ENCODE data around the gene LIFR.

DNA sequence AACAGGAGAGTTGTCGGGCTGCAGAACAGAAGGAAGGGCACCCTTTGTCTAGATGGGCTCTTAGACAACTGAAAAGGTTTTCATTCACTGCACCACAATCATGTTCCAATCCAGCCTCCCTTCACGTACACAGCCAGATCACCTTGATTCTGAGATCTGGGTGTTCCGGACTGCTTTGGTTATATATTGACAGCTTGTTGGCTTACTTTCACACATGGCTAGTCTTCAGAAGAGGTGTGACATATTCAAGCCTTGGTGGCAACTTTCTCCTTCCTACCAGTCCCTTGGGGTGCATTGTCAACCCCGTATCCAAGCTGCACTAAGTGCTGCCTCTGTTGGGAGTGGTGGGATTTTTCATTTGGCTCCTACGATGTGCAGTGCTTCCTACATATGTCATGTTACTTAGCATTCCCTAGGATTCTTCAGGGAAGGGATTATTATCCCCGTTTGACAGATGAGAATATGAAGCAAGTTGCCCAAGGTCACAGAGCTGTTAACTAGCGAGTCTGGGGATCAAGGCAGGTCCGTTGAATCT lies 100.6 kb downstream of the LIFR start:
- TF ChIP-seq JUN (IDR thresholded peaks at IDR 0.05) (no peak), POLR2A (IDR thresholded peaks at IDR 0.05; ENCODE audit: low read length) (no peak), CHD2 (IDR thresholded peaks at IDR 0.05; ENCODE audit: low read length, partially characterized antibody) (no peak), RAD21 (conservative IDR thresholded peaks at IDR 0.05 in 1 of 2, IDR thresholded peaks at IDR 0.05 in 1 of 2) (no peak), ZC3H11A (IDR thresholded peaks at IDR 0.05) (no peak), EP300 (IDR thresholded peaks at IDR 0.05) (no peak)
- TF ChIP-seq, protein P1, sequence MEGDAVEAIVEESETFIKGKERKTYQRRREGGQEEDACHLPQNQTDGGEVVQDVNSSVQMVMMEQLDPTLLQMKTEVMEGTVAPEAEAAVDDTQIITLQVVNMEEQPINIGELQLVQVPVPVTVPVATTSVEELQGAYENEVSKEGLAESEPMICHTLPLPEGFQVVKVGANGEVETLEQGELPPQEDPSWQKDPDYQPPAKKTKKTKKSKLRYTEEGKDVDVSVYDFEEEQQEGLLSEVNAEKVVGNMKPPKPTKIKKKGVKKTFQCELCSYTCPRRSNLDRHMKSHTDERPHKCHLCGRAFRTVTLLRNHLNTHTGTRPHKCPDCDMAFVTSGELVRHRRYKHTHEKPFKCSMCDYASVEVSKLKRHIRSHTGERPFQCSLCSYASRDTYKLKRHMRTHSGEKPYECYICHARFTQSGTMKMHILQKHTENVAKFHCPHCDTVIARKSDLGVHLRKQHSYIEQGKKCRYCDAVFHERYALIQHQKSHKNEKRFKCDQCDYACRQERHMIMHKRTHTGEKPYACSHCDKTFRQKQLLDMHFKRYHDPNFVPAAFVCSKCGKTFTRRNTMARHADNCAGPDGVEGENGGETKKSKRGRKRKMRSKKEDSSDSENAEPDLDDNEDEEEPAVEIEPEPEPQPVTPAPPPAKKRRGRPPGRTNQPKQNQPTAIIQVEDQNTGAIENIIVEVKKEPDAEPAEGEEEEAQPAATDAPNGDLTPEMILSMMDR (IDR thresholded peaks at IDR 0.05), result no peak

All from A549 (cell line).